ENCODE results near the gene PPP1R3D.

Gene PPP1R3D

DNA sequence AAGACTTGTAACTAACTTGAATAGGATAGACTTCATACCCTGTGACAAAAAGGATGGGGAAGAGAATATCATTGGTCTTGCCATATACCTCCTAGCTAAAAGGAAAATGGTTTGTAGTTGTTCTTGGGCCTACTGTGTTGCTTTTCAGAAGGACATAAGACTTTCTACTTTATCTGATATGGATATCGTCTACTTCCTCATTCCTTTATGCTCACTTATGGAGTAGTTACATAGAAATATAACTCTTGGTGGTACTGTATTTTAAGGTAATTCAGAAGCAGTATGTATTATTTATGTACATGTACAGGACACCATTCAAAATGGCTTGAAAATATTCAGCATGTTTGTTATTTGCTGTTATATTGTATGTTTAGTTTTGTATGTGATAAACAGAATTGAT is 8.1 kb upstream of the PPP1R3D start:
- DNase-seq (ENCODE audit: low read depth): no peak

DNA sequence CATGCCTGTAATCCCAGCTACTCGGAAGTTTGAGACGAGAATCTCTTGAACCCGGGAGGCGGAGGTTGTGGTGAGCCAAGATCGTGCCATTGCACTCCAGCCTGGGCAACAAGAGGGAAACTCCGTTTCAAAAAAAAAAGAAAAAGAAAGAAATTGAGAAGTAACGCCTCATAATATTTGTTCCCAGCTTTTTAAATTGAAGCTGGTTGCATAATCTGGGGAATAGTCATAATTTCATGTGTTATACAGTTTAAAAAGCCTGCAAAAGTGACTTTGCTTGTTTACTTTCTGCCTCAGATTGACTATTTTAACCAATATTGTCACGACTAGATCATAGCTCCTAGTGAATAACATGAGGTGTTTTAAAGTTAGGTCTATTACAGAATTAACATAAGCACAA is 7.3 kb upstream of the PPP1R3D start:
- no peak for DNase-seq (ENCODE audit: low read depth)

DNA sequence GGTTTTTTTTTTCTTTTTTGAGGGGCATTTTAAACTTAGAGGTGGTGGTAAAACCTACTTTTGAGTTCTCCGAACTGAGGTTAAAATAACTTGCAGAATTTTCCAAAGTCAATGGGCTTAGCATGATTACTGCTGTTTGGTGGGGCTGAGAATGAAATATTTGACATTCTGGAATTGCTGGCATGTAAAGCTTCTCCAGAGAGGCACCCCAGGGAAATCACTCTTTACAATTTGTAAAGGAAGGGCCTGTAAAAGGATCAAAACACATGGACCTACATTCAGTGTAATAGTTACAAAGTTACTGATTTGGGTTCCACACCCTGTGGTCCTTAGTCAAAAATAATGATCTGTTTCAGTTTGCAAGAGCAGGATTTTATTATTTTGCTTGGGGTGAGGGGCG is 5.6 kb upstream of the PPP1R3D start:
- no peak for DNase-seq (ENCODE audit: low read depth)

DNA sequence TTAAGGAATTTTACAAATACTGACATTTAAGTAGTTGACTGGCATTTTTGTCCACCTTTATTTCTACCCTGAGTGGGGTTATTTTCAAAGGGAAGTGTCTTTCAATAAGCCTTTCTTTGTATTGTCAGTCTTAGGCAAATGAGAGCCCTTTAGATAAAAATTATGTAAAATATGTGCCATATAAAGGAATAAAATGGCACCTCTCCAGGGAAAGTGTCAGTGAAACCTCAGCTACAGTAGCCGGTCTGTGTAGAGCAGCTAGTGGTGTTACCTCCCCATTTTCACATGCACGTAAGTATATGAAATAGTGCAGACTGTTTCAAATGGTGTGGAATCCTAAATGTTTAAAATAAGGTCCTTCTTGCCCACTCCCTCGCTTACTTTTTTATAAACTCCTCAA is 5.1 kb upstream of the PPP1R3D start:
- no peak for DNase-seq (ENCODE audit: low read depth)

DNA sequence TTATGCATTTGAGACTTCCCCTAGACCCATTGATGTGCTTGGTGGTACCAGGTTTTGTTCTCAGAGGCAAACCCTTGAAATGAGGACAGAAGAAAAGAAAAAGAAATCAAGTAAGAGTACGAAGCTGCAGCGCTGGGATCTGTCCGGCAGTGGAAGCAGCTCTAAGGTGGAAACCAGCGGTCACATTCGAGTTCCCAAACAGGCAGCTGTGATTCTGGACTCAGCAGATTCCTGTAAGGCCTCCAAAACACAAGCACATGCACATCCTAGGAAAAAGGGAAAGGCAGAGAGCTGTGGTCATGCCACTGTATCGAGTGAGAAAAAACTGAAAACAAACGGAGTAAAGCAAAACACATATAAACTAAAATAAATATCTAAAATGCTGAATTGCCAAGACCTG is 4.6 kb upstream of the PPP1R3D start:
- DNase-seq (ENCODE audit: low read depth): no peak

- DNase-seq (ENCODE audit: low read depth): no peak
Observed at GRCh38 chr20:59942245-59942644, 2.1 kb upstream of the PPP1R3D start.

GRCh38 chr20:59940956-59941294 is 820 bp upstream of the PPP1R3D start:
- DNase-seq (ENCODE audit: low read depth): no peak

DNA sequence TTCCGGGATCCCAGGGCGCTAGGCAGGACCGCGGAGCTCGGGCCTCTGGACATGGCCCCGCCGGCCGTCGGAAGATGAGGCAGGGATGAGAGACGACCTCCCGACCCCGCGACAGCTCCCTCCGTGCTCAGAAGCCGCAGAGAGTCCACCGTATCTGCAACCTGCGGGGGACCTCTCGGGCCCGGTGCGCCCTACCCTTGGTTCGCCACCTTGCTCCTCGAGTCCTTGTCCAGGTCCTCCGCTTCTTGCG is 301 bp downstream of the PPP1R3D start:
- no peak for DNase-seq (ENCODE audit: low read depth)

DNA sequence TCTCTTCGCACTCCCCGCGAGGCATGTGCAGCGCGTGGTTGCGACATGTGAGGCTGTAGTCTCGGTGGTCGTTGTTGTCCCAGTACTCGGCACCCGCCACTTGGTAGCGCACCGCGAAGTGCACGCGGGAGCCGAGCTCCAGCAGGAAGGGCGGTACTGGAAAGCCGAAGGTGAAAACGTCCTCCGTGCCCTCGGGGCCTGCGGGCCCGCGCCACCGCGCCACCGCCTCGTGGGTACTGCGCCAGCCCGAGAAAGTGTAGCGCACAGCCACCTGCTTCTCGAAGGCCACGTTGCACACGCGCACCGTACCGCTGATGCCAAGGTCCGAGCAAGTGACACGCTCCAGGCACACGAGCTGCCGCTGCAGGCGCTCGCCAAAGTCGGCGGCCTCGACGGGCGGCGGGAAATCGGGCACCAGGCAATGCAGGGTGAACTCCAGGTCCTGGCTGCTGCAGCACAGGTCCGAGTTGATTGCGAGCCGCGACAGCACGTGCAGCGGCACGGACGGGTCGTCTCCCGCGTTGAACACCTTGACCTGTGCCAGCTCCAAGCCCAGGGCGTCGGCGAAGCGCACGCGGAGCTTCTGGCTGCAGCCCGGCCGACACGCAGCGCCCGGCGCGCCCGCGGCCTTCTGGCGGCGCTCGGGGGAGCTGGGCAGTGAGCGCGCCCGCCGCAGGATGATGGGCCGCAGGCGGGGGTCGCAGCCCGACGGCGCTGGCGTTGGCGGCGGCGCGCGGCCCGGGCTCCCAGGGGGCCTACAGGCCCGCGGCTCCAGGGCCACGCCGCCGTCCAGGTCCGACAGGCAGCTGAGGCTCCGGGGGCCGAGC is 840 bp downstream of the PPP1R3D start:
- no peak for DNase-seq (ENCODE audit: low read depth)

DNA sequence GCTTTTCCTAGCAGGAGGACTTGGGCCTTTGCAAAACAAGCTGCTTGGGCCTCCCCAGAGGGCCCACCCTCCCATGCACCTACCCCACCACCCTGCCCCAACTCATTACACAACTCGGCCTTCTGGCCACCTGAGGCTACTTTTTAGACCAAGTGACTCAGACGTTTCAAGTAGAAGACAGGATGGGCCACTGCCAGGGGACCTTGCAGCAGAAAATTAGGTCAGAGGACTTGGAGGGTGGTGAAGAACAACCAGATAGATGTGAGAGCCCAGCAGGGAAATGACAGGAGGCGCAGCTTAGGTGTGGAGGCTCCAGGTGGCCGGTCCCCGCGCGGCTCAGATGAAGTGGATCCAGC is 1.4 kb downstream of the PPP1R3D start:
- no peak for DNase-seq (ENCODE audit: low read depth)

DNA sequence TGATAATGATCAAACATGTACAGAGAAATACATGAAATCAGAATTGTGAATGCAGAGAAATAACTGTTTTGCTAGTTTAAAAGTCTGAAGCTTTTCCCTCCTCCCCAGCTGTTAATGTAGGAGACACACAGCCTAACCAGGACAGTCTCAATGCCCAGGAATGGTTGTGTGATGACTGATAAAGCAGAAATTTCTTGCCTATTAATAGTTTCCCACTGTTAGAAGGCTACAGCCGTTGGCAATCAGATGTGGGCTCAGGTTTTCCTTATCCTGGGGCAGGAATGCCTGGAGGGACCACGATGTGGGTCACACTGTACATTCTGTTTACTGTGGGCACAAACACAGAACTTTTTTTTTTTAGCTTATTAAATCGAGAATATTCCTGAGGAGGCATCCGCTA is 1.9 kb downstream of the PPP1R3D start:
- DNase-seq (ENCODE audit: low read depth): no peak

GRCh38 chr20:59937150-59937549 is 3.0 kb downstream of the PPP1R3D start:
- no peak for DNase-seq (ENCODE audit: low read depth)

- DNase-seq (ENCODE audit: low read depth): no peak
Observed at GRCh38 chr20:59936409-59936808, 3.7 kb downstream of the PPP1R3D start.

DNA sequence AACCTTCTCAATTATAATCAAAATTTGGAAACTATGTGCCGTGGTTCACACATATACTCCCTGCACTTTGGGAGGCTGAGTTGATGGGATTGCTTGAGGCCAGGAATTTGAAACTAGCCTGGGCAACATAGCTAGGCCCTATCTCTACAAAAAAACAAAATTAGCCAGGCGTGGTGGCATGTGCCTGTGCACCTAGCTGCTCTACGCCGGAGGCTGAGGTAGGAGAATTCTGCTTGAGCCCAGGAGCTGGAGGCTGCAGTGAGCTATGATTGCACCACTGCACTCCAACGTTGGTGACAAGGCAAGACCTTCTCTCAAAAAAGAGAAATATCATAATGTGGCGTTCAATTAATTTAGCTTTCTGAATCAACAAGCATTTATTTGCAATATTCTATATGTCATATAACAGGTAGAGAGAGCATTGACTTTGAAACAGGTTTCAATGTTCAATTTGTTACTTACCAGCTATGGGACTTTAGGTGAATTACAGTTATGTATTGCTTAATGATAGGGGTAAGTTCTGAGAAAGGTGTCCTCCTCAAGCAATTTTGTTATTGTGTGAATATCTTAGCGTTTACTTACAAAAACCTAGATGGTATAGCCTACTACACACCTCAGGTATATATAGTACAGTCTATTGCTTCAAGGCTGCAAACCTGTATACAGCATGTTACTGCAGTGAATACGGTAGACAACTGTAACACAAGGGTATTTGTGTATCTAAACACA is 4.5 kb downstream of the PPP1R3D start:
- DNase-seq (ENCODE audit: low read depth): no peak

GRCh38 chr20:59933849-59934585 is 6.1 kb downstream of the PPP1R3D start:
- peak; percentile 66 for DNase-seq (ENCODE audit: low read depth)

DNA sequence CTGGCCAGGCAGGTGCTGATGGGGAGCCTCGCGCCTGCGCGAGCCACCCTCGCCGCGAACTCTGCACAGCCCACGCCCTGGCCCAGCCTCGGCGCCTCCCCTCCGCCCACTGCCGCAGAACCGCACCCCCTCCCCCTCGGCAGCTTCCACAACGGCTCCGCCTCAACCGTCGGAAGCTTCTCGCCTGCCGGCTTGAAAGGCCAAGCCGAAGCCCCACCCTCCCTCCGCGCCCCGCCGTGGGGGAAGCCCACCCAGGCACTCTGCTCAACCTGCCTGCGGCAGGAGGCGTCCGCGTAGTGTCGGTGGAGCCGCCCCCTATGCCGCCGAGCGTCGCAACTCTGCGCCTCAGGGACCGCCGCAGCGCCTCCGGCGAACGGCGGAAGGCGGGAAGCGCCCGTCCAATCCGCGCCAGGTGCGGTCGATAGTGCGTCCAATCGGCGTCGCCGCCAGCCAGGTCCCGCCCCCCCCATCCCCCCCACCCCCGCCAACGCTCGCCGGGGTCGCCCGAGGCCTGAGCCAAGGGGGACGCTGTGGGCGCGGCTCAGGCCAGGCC is 6.7 kb downstream of the PPP1R3D start, which contains the start of gene SYCP2:
SYCP2 (minus strand) TSS at position 342 of the 553 bp plus-strand sequence. CDS start 11,224 bp downstream, outside the sequence.
- DNase-seq (ENCODE audit: low read depth): peak; percentile 46

- DNase-seq (ENCODE audit: low read depth): no peak
Observed at GRCh38 chr20:59932616-59933295, 7.3 kb downstream of the PPP1R3D start.

DNA sequence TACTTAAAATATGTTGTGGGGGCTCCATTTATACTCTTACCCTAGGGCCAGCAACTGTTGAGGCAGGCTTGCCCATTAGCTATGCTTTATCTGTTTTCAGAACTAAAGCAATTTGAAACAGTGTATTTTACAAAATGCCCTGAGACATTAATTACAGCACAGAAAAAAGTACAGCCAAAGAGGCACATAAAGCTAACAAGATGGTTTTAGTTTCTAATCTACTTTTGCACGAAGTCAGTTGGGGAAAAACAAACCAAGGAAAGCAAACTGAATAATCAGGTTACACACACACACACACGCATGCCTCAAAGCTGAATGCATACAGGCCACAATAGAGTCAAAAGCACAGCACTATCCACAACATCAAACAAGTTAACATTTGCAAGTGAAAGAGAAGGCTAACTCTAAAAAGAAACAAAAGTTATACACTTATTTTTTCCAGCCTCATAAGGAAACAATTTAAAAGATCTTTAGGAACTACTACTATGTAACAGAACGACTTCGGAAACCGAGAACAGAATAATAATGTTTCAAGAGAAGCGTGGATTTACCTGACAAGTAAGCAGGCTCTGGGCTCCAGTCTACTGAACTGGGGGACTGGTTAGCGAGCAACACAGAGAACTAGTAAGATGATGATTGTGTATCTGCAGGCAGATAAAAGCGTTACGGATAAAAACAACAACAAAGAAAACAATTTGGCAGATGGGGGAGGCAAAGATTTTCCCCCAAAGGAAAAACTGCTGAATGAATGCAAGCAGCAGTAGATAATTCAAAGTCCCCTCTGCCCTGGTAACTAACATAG is 8.4 kb downstream of the PPP1R3D start:
- DNase-seq (ENCODE audit: low read depth): no peak

DNA sequence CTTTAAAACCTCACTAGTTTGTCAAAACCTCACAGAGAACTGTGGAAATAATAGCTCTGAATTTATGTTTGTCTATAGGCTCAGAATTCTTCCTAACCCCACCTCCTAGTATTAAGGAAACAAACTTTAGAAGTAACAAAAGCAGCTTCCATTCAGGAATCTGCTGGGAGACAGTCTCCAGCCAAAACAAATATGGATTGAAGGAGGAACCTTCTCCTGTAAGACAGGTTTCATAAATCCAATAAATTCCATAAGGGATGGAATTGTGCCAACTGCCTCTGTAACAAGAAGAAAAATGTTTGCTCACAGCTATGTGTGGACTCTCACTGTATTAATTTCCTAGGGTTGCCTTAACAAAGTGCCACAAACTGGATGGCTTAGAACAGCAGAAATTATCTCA is 14.2 kb downstream of the PPP1R3D start:
- DNase-seq (ENCODE audit: low read depth): no peak

DNA sequence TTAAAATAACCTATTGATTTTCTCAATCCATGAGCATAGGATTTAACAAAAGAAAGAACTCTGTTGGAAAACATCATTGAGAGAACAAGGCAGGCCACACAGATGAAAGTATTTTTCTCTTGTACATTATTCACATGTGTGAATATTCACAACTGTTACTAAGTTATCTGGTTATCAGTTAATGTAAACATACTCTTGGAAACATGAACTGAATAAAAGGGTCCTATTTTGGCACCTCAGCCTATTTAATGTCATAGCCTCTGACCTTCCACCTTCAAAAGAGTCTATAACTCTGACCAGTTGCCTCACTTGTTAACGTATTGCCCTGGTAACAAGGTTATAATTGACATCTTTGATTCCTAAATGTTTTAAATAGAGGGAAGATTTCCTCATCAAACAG is 14.7 kb downstream of the PPP1R3D start:
- no peak for DNase-seq (ENCODE audit: low read depth)

DNA sequence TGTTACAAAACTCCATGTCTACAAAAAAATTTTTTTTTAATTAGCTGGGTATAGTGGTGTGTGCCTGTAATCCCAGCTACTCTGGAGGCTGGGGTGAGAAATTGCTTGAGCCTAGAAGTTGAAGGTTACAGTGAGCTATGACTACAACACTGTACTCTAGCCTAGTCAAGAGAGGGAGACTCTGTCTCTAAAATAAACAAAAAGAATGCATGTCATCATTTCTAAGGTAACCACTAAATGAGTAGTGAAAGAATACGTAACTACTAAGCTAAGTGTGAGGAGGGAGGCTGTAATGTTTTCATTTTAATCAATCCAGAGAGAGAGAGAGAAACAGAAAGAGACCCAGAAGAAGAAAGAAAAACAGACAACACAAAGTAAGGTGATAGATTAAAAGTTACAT is 16.6 kb downstream of the PPP1R3D start:
- DNase-seq (ENCODE audit: low read depth): no peak

DNA sequence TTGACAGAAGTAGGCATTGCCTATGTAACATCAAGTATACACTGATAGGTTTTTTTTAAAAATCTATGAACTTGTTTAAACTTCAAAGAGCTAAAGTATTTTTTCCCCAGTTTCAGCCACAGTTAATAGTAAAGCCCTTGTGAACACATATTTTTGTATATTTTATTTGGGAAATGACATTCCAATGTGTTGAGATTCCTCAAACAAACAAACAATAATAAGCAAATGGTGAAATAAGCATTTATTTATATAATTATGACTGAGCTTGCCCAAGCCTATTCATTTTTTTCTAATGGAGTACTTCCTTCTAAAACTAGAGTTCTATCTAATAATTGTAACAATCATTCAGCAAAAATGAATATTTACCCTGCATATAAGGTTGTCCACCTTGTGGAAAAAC is 19.2 kb downstream of the PPP1R3D start:
- no peak for DNase-seq (ENCODE audit: low read depth)

Measured in stimulated activated CD8-positive, alpha-beta memory T cell treated with anti-CD3 and anti-CD28 coated beads, Interleukin-12 subunit alpha, Interleukin-12 subunit beta, amount 100 ng/mL, for 4 hours (primary cell).